GM19324 (cell line): ENCODE data around the gene FAM209A.
"Not testable (repeated sequence)": the region's sequence is repeated elsewhere in the genome, so short reads cannot be mapped to it uniquely, and the experiment has no call there.

ENCODE experiments used
- ATAC-seq: cut with Tn5 transposase; IDR thresholded peaks from one replicate; pipeline ENCODE4 v1.9.1; 2021; ENCODE audit warnings: mild to moderate bottlenecking, moderate library complexity; ENCODE audit not compliant: unreplicated experiment, low FRiP score

Gene FAM209A

DNA sequence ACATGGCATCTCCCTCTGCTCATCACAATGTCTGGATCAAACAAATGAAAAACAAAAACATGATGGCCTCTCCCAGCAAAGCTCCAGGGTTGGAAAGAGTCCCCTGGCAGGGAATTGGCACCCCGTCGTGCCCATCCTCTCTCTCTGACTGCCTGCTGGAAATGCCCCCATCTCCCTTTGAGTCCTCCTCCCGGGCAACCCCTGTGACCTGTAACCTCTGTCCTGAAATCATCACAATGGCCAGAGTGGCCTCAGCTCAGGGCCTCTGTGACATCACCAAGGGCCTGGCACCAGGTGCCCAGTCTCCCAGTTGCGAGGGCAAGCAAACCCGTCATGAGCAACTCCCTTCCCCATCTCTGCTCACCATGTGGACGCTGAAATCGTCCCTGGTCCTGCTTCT, at the start of gene FAM209A:
Gene FAM209A, plus strand, starts transcription at position 301 of the 400 bp plus-strand sequence. Its CDS starts 65 bp downstream, at position 366.
- ATAC-seq = not testable (repeated sequence)

DNA sequence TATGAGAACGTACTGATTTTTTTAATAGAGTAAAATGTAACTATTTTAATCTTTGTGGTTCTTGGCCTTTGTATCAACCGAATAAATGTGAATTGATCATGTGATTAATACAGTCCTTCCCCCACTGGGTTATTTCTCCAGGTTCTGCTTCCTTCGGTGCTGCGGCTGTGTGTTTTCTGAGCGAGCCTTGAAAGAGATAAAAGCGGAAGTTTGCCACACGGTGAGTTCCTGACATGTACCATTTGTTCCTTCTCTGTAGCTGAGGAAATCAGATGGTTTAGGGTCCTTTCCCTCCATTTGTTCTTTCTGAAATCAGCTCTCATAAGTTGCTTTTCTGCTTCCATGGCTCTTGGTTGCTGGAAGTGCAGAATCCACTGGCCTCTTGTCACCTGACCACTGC, 40.6 kb upstream of the FAM209A start:
- no peak for ATAC-seq

- no peak for ATAC-seq
Observed at GRCh38 chr20:56487216-56487615, 37.3 kb upstream of the FAM209A start.

DNA sequence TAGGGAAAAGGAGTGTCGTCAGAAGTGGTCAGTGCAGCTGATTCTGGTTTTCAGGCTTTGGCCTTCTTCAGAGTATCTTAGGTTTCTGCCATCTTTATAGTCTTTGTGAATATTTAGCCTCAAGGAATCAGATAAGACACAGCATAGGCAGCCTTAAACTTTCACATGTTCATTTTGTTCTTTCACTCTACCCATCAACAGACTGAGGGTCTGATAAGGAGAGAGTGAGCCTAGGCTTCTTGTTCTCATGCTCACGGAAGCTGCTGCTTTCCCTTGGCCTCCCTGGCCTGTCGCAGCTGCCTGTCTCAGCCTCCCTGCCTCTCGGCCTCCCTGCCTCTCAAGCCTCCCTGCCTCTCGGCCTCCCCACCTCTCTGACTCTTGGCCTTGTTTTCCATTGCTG, 36.0 kb upstream of the FAM209A start:
- no peak for ATAC-seq

GRCh38 chr20:56501116-56501515, 23.4 kb upstream of the FAM209A start:
- ATAC-seq = no peak

DNA sequence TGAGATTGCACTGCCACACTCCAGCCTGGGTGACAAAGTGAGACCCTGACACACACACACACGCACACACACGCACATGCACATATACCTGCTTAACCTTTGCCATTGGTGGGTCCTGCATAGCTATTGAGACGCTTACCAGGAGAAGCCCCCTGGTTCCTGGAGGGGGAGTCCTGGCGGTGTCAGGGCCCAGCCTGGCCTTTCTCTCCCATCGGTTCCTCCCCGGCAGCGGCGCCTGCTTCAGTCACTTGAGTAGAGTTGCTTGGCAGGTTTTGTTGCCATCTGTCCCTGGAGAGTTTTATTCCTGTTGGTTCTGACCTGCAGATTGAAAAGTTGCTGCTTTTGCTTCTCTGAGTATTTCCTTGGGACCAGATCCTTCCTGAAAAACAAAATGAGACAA, 20.6 kb upstream of the FAM209A start:
- no peak for ATAC-seq

DNA sequence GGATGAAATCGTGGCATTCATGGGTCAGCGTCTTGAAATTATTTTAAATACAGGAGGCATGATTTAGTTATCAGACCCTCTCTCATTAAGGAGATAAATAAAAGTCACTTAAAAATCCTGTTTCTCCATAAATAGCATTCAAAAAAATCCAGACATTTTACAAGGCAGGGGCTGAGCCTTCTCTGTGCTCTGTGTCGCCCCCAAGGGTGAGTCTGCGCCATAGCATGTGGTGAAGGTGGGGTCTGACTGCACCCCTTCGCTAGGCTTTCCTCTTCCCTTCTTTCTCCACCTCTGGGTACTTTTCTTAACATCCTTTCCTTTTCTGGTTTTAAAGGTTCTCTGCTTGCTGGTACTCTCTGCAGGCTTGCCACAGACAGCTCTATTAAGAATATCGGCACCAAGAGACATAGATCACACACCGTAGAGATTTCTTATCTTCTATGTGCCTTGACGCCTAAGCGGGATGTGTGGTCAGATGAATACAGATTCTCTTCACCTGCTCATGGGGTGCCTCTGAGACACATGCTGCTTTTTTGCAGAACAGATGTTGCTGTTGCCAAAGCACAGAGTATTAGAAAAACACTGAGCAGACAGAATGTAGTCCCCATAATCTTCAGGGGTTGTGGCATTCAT, 20.1 kb upstream of the FAM209A start:
- ATAC-seq = no peak

- no peak for ATAC-seq
Observed at GRCh38 chr20:56506103-56506502, 18.4 kb upstream of the FAM209A start.

- no peak for ATAC-seq
Observed at GRCh38 chr20:56511926-56512325, 12.6 kb upstream of the FAM209A start.

DNA sequence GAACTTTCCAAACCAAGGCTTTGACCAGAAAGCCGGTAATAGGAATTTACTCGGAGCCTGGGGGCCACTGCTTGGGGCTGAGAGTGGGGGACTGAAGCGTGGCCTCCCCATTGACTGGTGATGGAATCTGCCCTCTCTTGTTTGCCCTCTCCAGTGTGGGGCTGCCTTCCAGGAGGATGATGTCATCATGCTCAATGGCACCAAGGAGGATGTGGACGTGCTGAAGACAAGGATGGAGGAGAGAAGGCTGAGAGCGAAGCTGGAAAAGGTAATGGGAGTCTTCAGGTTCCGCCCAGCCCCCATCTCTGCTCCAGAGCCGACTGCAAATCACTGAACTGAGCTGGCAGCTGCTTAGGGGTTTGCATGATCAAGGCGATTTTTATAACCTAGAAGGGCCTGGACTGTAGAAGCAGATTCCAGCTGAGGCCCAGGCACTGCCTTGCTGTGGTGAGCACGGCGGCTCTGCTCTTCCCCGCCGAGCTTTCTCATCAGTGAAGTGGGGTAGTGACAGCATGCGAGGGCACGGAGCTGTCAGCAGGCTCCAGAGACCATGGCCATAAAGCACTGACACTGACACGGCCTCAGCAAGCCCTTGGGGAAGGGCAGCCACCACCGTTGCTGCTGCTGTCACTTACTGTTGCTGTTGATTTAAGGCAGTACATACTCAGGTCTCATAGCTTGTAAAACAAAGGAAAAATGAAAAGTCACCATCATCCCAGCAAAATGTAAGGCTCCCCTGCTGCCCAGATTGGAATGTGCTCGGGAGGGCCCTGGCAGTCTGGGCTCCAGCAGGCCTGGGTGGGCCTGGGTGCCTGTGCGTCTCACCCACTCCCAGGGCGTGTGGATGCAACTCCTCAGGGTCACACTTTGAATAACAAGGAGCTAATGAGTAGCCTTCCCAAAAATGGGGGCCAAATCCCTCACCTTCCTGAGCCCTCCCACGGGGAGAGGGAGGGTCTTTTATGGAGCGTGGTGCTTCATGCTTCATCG, 11.1 kb upstream of the FAM209A start:
- ATAC-seq = no peak

DNA sequence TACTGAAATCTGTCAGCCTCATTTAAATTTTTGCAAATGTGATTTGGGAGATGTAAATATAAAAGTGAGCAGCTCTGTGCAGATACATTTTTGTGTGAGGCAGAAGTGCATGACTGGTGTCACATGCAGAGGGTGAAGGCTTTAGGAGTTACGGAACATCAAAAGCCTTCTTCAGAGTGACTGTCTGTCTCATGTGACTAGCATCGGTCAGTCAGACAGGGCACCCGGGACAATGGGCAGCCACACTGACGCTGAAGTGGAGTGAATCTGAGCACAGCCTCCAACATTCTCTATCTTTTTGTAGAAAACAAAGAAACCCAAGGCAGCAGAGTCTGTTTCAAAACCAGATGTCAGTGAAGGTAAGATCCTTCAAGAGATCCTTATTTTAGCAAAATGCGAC, 7.9 kb upstream of the FAM209A start:
- ATAC-seq = no peak

GRCh38 chr20:56517211-56517610, 7.3 kb upstream of the FAM209A start:
- ATAC-seq = no peak

GRCh38 chr20:56517641-56518040, 6.9 kb upstream of the FAM209A start:
- no peak for ATAC-seq

DNA sequence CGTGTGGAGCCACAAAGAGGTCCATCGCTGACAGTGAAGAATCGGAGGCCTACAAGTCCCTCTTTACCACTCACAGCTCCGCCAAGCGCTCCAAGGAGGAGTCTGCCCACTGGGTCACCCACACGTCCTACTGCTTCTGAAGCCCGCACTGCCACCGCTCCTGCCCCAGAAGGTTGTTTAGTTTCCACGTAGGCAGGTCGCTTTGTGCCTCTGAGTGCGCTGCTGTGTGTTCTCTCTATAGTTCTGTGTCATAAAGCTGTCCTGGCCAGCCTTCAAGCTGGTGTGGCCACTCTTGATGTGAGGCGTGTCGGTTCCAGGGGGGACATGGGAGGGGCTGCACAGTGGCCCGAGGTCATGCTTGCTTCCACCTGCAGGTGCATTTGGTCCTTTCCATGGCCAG, 6.4 kb upstream of the FAM209A start:
- no peak for ATAC-seq

- ATAC-seq = no peak
Observed at GRCh38 chr20:56518721-56519398, 5.7 kb upstream of the FAM209A start.

GRCh38 chr20:56519551-56519950, 5.0 kb upstream of the FAM209A start:
- no peak for ATAC-seq

GRCh38 chr20:56520180-56520579, 4.4 kb upstream of the FAM209A start:
- no peak for ATAC-seq

DNA sequence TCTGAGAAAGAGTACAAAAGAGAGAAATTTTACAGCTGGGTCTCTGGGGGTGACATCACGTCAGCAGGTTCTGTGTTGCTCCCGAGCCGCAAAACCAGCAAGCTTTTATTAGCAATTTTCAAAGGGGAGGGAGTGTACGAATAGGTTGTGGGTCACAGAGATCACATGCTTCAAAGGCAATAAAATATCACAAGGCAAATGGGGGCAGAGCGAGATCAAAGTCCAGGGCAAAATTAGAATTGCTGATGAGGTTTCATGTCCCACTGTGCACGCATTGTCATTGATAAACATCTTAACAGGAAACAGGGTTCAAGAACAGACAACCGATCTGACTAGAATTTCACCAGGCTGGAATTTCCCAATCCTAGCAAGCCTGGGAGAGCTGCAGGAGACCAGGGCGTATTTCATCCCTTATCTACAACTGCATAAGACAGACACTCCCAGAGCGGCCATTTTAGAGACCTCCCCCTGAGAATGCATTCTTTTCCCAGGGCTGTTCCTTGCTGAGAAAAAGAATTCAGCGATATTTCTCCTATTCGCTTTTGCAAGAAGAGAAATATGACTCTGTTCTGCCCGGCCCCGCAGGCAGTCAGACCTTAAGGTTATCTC, 3.7 kb upstream of the FAM209A start:
- ATAC-seq = not testable (repeated sequence)

- ATAC-seq = no peak
Observed at GRCh38 chr20:56522311-56522710, 2.2 kb upstream of the FAM209A start.

GRCh38 chr20:56527521-56527920, 3.0 kb downstream of the FAM209A start:
- no peak for ATAC-seq

DNA sequence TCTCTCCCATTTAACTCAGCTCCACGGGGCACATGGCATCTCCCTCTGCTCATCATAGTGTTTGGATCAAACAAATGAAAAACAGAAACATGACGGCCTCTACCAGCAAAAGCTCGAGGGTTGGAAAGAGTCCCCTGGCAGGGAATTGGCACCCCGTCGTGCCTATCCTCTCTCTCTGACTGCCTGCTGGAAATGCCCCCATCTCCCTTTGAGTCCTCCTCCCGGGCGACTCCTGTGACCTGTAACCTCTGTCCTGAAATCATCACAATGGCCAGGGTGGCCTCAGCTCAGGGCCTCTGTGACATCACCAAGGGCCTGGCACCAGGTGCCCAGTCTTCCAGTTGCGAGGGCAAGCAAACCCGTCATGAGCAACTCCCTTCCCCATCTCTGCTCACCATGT, 8.4 kb downstream of the FAM209A start, which contains the start of gene FAM209B:
Gene FAM209B, plus strand, starts transcription at position 301 of the 400 bp plus-strand sequence. Its CDS starts 96 bp downstream, at position 397.
- not testable (repeated sequence) for ATAC-seq
